Activated naive CD4-positive, alpha-beta T cell treated with anti-CD3 and anti-CD28 coated beads, Interleukin-2, amount 50 U/mL, for 72 hours (primary cell): ENCODE results near the gene GRM1. TPM values are rescaled to one million over a fixed set of nuclear protein-coding genes. Genes with fewer than 3 reads are reported as not detected.

Experiments
- ATAC-seq, 2 donors: fragments of 150-1000 bp; cut with Tn5 transposase; 2 replicates each; pipeline ENCODE4 v1.10.0; 2021; ENCODE audit warnings: mild to moderate bottlenecking in 2 of 2, moderate library complexity in 2 of 2
- DNase-seq, 2 donors: peaks; one replicate each; pipeline ENCODE4 v3.0.0; 2021 to 2022; ENCODE audit warnings: low spot score in 2 of 2
- H3K27ac Mint-ChIP-seq, 2 donors: one replicate each; pipeline ENCODE4 v1.8.0; 2022; ENCODE audit warnings: mild to moderate bottlenecking in 2 of 2, mixed read lengths in 2 of 2
- H3K36me3 Mint-ChIP-seq, 2 donors: one replicate each; pipeline ENCODE4 v1.8.0; 2022; ENCODE audit warnings: mixed read lengths in 2 of 2
- H3K9me3 Mint-ChIP-seq, 2 donors: one replicate each; pipeline ENCODE4 v1.8.0; 2022; ENCODE audit warnings: mixed read lengths in 2 of 2
- total RNA-seq, 2 donors: library from RNA; stranded (reverse); gene quantifications; one replicate each; pipeline ENCODE4 v1.2.3, GENCODE V29; 2022

Gene GRM1
- total RNA-seq, 2 donors from 2014 or later, result not detected

GRCh38 chr6:146410851-146411595 is 382.2 kb downstream of the GRM1 start:
- no peak for ATAC-seq
- H3K36me3 Mint-ChIP-seq, result no peaks in the 10 kb centered on the region
- DNase-seq, result no peak
- H3K9me3 Mint-ChIP-seq, result peaks cover 0 to 1% of the 10 kb centered on the region in 2 donors
- H3K27ac Mint-ChIP-seq, result no peak overlapping the region

GRCh38 chr6:146419576-146419975 is 390.7 kb downstream of the GRM1 start:
- ATAC-seq (no peak), DNase-seq (no peak)
- H3K9me3 Mint-ChIP-seq, result peaks cover 5% of the 10 kb centered on the region in 2 donors
- H3K36me3 Mint-ChIP-seq, result no peaks in the 10 kb centered on the region
- no peak overlapping the region for H3K27ac Mint-ChIP-seq

- H3K9me3 Mint-ChIP-seq, result peaks cover 5% of the 10 kb centered on the region in 2 donors
- no peak for ATAC-seq
- no peak for DNase-seq
- no peak overlapping the region for H3K27ac Mint-ChIP-seq
- no peaks in the 10 kb centered on the region for H3K36me3 Mint-ChIP-seq
Measured at GRCh38 chr6:146420255-146420654, 391.4 kb downstream of the GRM1 start.

- peaks cover 5% of the 10 kb centered on the region in 2 donors for H3K9me3 Mint-ChIP-seq
- no peak for DNase-seq
- no peak overlapping the region for H3K27ac Mint-ChIP-seq
- no peak for ATAC-seq
- no peaks in the 10 kb centered on the region for H3K36me3 Mint-ChIP-seq
Measured at GRCh38 chr6:146422789-146423375, 394.0 kb downstream of the GRM1 start.

GRCh38 chr6:146423452-146423851 is 394.6 kb downstream of the GRM1 start:
- no peak overlapping the region for H3K27ac Mint-ChIP-seq
- H3K36me3 Mint-ChIP-seq, result no peaks in the 10 kb centered on the region
- peaks cover 5% of the 10 kb centered on the region in 2 donors for H3K9me3 Mint-ChIP-seq
- DNase-seq, result no peak
- no peak for ATAC-seq

- H3K27ac Mint-ChIP-seq, result no peak overlapping the region
- H3K9me3 Mint-ChIP-seq, result no peaks in the 10 kb centered on the region
- H3K36me3 Mint-ChIP-seq, result no peaks in the 10 kb centered on the region
- DNase-seq (no peak), ATAC-seq (no peak)
Measured at GRCh38 chr6:146426516-146426915, 397.7 kb downstream of the GRM1 start.

GRCh38 chr6:146429831-146430230 is 401.0 kb downstream of the GRM1 start:
- no peaks in the 10 kb centered on the region for H3K36me3 Mint-ChIP-seq
- DNase-seq (no peak), ATAC-seq (no peak)
- H3K9me3 Mint-ChIP-seq, result no peaks in the 10 kb centered on the region
- H3K27ac Mint-ChIP-seq, result no peak overlapping the region

GRCh38 chr6:146433881-146434731 is 405.2 kb downstream of the GRM1 start:
- Mint-ChIP-seq H3K36me3 (no peaks in the 10 kb centered on the region), H3K27ac (no peak overlapping the region), H3K9me3 (peaks cover 0 to 3% of the 10 kb centered on the region in 2 donors)
- ATAC-seq (no peak), DNase-seq (no peak)

- Mint-ChIP-seq H3K9me3 (peaks cover 0 to 3% of the 10 kb centered on the region in 2 donors), H3K36me3 (no peaks in the 10 kb centered on the region), H3K27ac (no peak overlapping the region)
- no peak for ATAC-seq
- DNase-seq, result no peak
Measured at GRCh38 chr6:146434732-146435390, 406.0 kb downstream of the GRM1 start.

GRCh38 chr6:146441907-146442306 is 413.0 kb downstream of the GRM1 start:
- Mint-ChIP-seq H3K36me3 (no peaks in the 10 kb centered on the region), H3K27ac (no peak overlapping the region), H3K9me3 (peaks cover 0 to 3% of the 10 kb centered on the region in 2 donors)
- DNase-seq (no peak), ATAC-seq (no peak)

GRCh38 chr6:146444189-146444588 is 415.3 kb downstream of the GRM1 start:
- ATAC-seq, result no peak
- H3K9me3 Mint-ChIP-seq, result peaks cover 5 to 12% of the 10 kb centered on the region in 2 donors
- DNase-seq, result no peak
- H3K27ac Mint-ChIP-seq, result no peak overlapping the region
- no peaks in the 10 kb centered on the region for H3K36me3 Mint-ChIP-seq

- ATAC-seq, result no peak
- no peak for DNase-seq
- Mint-ChIP-seq H3K27ac (no peak overlapping the region), H3K36me3 (no peaks in the 10 kb centered on the region), H3K9me3 (peaks cover 8 to 15% of the 10 kb centered on the region in 2 donors)
Measured at GRCh38 chr6:146445233-146445632, 416.4 kb downstream of the GRM1 start.

GRCh38 chr6:146456886-146457285 is 428.0 kb downstream of the GRM1 start:
- Mint-ChIP-seq H3K36me3 (peaks cover 0 to 8% of the 10 kb centered on the region in 2 donors), H3K9me3 (peaks cover 20 to 22% of the 10 kb centered on the region in 2 donors), H3K27ac (no peak overlapping the region)
- ATAC-seq (no peak), DNase-seq (no peak)

GRCh38 chr6:146460941-146461340 is 432.1 kb downstream of the GRM1 start:
- no peak overlapping the region for H3K27ac Mint-ChIP-seq
- DNase-seq (no peak), ATAC-seq (no peak)
- H3K9me3 Mint-ChIP-seq, result peaks cover 21% of the 10 kb centered on the region in 2 donors
- peaks cover 0 to 10% of the 10 kb centered on the region in 2 donors for H3K36me3 Mint-ChIP-seq

- ATAC-seq (no peak), DNase-seq (no peak)
- no peaks in the 10 kb centered on the region for H3K36me3 Mint-ChIP-seq
- peaks cover 0 to 4% of the 10 kb centered on the region in 2 donors for H3K9me3 Mint-ChIP-seq
- no peak overlapping the region for H3K27ac Mint-ChIP-seq
Measured at GRCh38 chr6:146470091-146470770, 441.4 kb downstream of the GRM1 start.

- Mint-ChIP-seq H3K36me3 (no peaks in the 10 kb centered on the region), H3K27ac (no peak overlapping the region), H3K9me3 (peaks cover 0 to 4% of the 10 kb centered on the region in 2 donors)
- ATAC-seq, result no peak
- DNase-seq, result no peak
Measured at GRCh38 chr6:146472918-146473317, 444.1 kb downstream of the GRM1 start.
